T-helper 22 cell (primary cell): Measurements from ENCODE around the gene MAD2L2.

ENCODE experiments used
- DNase-seq: peaks from one replicate; pipeline ENCODE4 v3.0.0-alpha.2; 2020; ENCODE audit warnings: low read depth

MAD2L2 gene

DNA sequence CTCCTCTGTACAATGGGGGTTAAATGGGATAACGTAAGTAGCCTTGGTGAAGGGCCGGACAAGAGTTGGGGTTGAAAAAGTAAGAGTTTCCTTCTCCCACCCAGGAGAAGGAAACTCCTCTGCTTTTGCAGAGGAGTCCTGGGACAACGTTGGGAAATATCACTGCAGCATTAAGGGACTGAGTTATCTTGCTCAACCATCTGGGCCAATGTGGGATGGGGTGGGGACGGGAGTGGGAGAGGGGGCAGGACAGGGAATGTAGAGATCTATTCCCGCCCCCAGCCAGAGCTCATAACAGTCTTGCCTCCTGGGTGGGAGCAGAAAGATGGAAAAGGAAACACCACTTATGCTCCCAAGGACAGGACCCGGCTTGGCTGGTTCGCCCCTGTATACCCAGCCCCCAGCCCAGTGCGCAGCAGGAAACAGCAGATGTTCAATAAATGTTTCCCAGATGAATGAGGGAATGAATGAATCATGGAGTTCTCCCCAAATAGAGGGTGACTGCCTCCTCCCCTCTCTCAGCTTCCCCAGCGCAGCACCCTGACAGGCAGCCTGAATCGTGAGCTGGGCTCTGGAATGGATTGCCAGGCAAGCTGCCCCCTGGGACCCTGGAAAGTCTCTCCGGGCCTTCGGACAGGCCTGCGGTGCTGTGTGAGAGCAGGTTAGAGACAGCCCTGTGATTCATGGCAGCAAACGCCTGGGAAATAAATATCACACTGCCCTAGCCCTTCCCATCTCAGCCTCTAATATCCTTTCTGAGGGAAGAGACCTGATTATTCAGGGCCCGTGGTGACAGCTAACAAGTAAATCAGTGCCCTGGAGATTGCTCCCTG lies 51.5 kb downstream of the MAD2L2 start:
- no peak for DNase-seq

DNA sequence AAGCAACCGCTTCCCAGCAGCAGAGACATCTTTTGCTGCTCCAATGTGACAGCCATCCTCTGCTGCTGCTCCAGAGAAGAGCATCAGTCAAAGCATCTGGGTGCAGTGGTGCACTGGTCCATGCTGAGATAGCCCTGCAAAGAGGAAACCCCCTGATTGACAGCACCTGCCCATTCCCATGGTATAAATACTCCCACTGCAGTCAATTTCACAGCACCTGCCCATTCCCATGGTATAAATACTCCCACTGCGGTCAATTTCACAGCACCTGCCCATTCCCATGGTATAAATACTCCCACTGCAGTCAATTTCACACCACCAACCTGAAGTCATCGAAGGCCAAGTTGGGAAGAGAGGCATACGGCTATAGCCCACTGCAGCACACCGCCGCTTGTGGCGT lies 52.2 kb downstream of the MAD2L2 start:
- no peak for DNase-seq

- DNase-seq, result no peak
Measured at GRCh38 chr1:11626551-11626950, 54.4 kb downstream of the MAD2L2 start.
